Measurements from ENCODE around the gene FOXO3. TPM values are rescaled to one million over a fixed set of nuclear protein-coding genes. Genes with fewer than 3 reads are reported as not detected.

The FOXO3 gene
- total and polyA plus RNA-seq, 2 of the 8 experiments (the other 6 are each of a cell fraction or from before 2014, with no cell fraction given), result 13.1 to 19.3 TPM

DNA sequence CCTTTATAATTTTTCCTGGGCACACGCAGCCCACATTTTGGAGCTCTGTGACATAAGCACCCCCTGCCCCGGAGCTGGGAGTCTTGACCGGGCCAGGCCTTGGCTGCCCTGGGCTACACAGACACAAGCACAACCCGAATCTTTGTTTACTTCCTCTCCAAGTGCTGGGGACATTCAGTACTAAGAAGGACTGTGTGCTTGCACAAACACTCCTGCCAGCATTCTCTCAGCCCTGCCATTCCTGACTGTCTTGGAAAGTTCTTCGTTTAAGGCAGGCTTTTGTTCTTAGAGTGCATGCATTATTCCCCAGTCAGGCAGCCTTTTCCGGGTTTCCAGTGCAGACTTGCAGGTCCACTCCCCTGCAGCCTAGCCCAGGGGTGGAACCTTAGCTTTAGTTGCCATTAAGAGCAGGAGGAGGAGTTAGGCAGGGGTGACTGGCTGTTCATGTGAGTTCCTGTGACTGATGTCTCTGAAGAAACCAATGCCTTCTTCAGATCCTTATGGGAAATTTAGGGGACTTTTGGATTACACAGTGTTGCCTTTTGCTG lies 28.6 kb downstream of the FOXO3 start:
- H3K27ac ChIP-seq (ENCODE audit: low read depth, low read length), result 0 out of 2 replicates have a peak overlapping the region, but pooled peaks have one; percentile 42
- H2BK120ac ChIP-seq (replicated peaks; ENCODE audit: low read depth, low read length), result no peak overlapping the region
- H2BK5ac ChIP-seq (ENCODE audit: low read depth, low read length), result no peak overlapping the region; the same call in 1 of the 2 replicates
- H3K4ac ChIP-seq (replicated peaks; ENCODE audit: insufficient read length, low read depth, low read length), result no peak overlapping the region
- H3K4me2 ChIP-seq (ENCODE audit: insufficient read depth in 1 of 2, low read depth in 2 of 2, low read length in 2 of 2), result peak overlapping the region; percentile 28 to 61
- H3K56ac ChIP-seq (replicated peaks; ENCODE audit: insufficient read length, low read depth, low read length), result no peak overlapping the region
- no peak overlapping the region for H3K18ac ChIP-seq (ENCODE audit: extremely low read depth, low read length)
- H3K79me1 ChIP-seq (ENCODE audit: low read depth, low read length), result peaks cover 6% of the 10 kb centered on the region
- no peak overlapping the region for H2BK15ac ChIP-seq (ENCODE audit: low read length)
- H3K79me2 ChIP-seq (ENCODE audit: control insufficient read depth in 1 of 2, insufficient read depth in 2 of 2, low read length in 2 of 2), result peaks cover 0 to 83% of the 10 kb centered on the region in 2 experiments; a peak in 2 of 4 replicates
- CTCF ChIA-PET (ENCODE audit: partially characterized antibody), result interaction anchor here (0.7 to 1.0 kb wide), 3 partner anchors 9 to 248 kb away, joined by 3 to 4 read pairs (median 4); no protein-coding TSS in a partner anchor
- H3K14ac ChIP-seq (ENCODE audit: insufficient read length), result no peak overlapping the region
- WGBS, 2 experiments (ENCODE audit: extremely low coverage in 1 of 2, insufficient coverage in 1 of 2, insufficient read length in 1 of 2, insufficient replicate concordance in 2 of 2, low coverage in 1 of 2, low lambda C conversion rate in 2 of 2, missing lambda C conversion rate in 1 of 2), result 44% methylated on average over 6 of the region's 6 CpGs; no CpG with 5 or more reads in 1 of the 2 experiments
- peak; percentile 87 for FAIRE-seq
- no peak overlapping the region for H4K91ac ChIP-seq (replicated peaks; ENCODE audit: insufficient read length, low read length)
- H2AK5ac ChIP-seq (ENCODE audit: low read depth, low read length), result no peak overlapping the region
- H3K9ac ChIP-seq (replicated peaks in 1 of 4; ENCODE audit: extremely low read depth in 1 of 4, low read depth in 3 of 4, low read length in 3 of 4), result no peak overlapping the region
- peaks cover 2% of the 10 kb centered on the region in 2 experiments for H4K20me1 ChIP-seq (replicated peaks in 1 of 2; ENCODE audit: control insufficient read depth in 1 of 2, insufficient read depth in 2 of 2, low read length in 2 of 2)
- no peak overlapping the region for H4K8ac ChIP-seq (ENCODE audit: extremely low read depth, insufficient read depth, low read length)
- no peak overlapping the region for H3K23ac ChIP-seq (ENCODE audit: insufficient read length)
- H2BK12ac ChIP-seq (ENCODE audit: low read depth, low read length), result no peak overlapping the region
- POLR2A ChIA-PET (ENCODE audit: partially characterized antibody), result interaction anchor here (0.7 to 1.9 kb wide), 6 partner anchors 12 to 213 kb away, joined by 3 to 6 read pairs (median 5); no protein-coding TSS in a partner anchor
- no peaks in the 10 kb centered on the region for H3K27me3 ChIP-seq (replicated peaks in 1 of 4; ENCODE audit: control insufficient read depth in 3 of 4, extremely low read depth in 1 of 4, insufficient read depth in 3 of 4, low read length in 3 of 4)
- H2BK20ac ChIP-seq (ENCODE audit: low read length), result no peak overlapping the region
- peaks cover 0 to 17% (median 10%) of the 10 kb centered on the region in 4 experiments; a peak in 5 of 7 replicates for H3K4me1 ChIP-seq (replicated peaks in 1 of 4; ENCODE audit: control insufficient read depth in 3 of 4, insufficient read depth in 4 of 4, low read length in 3 of 4)
- peak overlapping the region in 1 of 4 experiments; percentile 15; a peak in 1 of 8 replicates for H3K4me3 ChIP-seq (ENCODE audit: extremely low read depth in 1 of 4, insufficient read depth in 2 of 4, low read depth in 3 of 4, low read length in 4 of 4)
- H3K23me2 ChIP-seq (ENCODE audit: low read depth, low read length), result no peaks in the 10 kb centered on the region
- H3K9me3 ChIP-seq (ENCODE audit: insufficient read depth in 2 of 2, low read depth in 1 of 2, low read length in 1 of 2), result no peaks in the 10 kb centered on the region
- peak overlapping the region; percentile 27; the same call in 1 of the 2 replicates for H2AFZ ChIP-seq (ENCODE audit: low read length)
- no peaks in the 10 kb centered on the region for H3K36me3 ChIP-seq (ENCODE audit: control insufficient read depth in 2 of 4, insufficient read depth in 4 of 4, low read length in 3 of 4)
- DNase-seq (ENCODE audit: low read depth in 1 of 2, low spot score in 2 of 2), result peak; percentile 60 to 77
- H4K5ac ChIP-seq (ENCODE audit: insufficient read length, low read depth, low read length), result no peak overlapping the region
- TF ChIP-seq TBP (IDR thresholded peaks at IDR 0.05; ENCODE audit: low read depth, low read length) (no peak), RFX5 (IDR thresholded peaks at IDR 0.05; ENCODE audit: borderline replicate concordance, low read depth, low read length) (no peak), MAFK (IDR thresholded peaks at IDR 0.05; ENCODE audit: low read depth, low read length) (no peak), NANOG (IDR thresholded peaks at IDR 0.05; ENCODE audit: insufficient read depth, low read depth, low read length, poor library complexity, severe bottlenecking) (peak; percentile 4), RXRA (IDR thresholded peaks at IDR 0.05; ENCODE audit: insufficient read depth, low read depth, low read length) (no peak), EZH2 (IDR thresholded peaks at IDR 0.05; ENCODE audit: low read depth, low read length, severe bottlenecking) (no peak), KDM5A (IDR thresholded peaks at IDR 0.05; ENCODE audit: low read length) (no peak), SUZ12 (IDR thresholded peaks at IDR 0.05; ENCODE audit: low read length) (no peak), TCF12 (IDR thresholded peaks at IDR 0.05; ENCODE audit: low read depth, low read length) (no peak)
- TF ChIP-seq, protein P1, sequence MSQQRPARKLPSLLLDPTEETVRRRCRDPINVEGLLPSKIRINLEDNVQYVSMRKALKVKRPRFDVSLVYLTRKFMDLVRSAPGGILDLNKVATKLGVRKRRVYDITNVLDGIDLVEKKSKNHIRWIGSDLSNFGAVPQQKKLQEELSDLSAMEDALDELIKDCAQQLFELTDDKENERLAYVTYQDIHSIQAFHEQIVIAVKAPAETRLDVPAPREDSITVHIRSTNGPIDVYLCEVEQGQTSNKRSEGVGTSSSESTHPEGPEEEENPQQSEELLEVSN (IDR thresholded peaks at IDR 0.05), result no peak
- TF ChIP-seq, protein P2, sequence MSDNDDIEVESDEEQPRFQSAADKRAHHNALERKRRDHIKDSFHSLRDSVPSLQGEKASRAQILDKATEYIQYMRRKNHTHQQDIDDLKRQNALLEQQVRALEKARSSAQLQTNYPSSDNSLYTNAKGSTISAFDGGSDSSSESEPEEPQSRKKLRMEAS (IDR thresholded peaks at IDR 0.05), result no peak
